H1 (cell line): ENCODE data around the gene GPHB5.

Source experiments
- CTCF ChIP-seq, 3 experiments: IDR thresholded peaks; 1 replicate in 2 of 3; 2 replicates in 1 of 3; pipeline versions ENCODE4 v1.5.1 to v1.6.1; 2011; ENCODE audit warnings: low read length in 3 of 3, mild to moderate bottlenecking in 3 of 3, inconsistent platforms in 2 of 3, low read depth in 1 of 3, moderate library complexity in 1 of 3; ENCODE audit not compliant: insufficient read depth in 1 of 3; ENCODE audit errors: control extremely low read depth in 1 of 3
- HDAC2 ChIP-seq, 2 experiments: fragments of 300-600 bp in 1 of 2; sonication (generic) in 1 of 2; IDR thresholded peaks; 2 replicates each; pipeline ENCODE4 v1.6.1; 2011 to 2012; ENCODE audit warnings: low read depth in 2 of 2, low read length in 2 of 2, mild to moderate bottlenecking in 2 of 2, moderate library complexity in 2 of 2, borderline replicate concordance in 1 of 2, inconsistent platforms in 1 of 2
- MAX ChIP-seq: IDR thresholded peaks from 2 replicates; pipeline ENCODE4 v1.6.1; 2012; ENCODE audit warnings: inconsistent platforms
- POLR2A ChIP-seq, 2 experiments: IDR thresholded peaks; 1 replicate in 1 of 2; 2 replicates in 1 of 2; pipeline ENCODE4 v1.6.1; 2011; ENCODE audit warnings: low read depth in 2 of 2, low read length in 2 of 2, mild to moderate bottlenecking in 2 of 2; ENCODE audit errors: control extremely low read depth in 1 of 2
- POLR2AphosphoS5 ChIP-seq: IDR thresholded peaks from 2 replicates; pipeline ENCODE4 v1.6.1; 2011; ENCODE audit warnings: low read depth, low read length
- RFX5 ChIP-seq: IDR thresholded peaks from 2 replicates; pipeline ENCODE4 v1.6.1; 2011; ENCODE audit warnings: low read depth, low read length, improper control_type of control experiment, borderline replicate concordance
- SIRT6 ChIP-seq: IDR thresholded peaks from one replicate; pipeline ENCODE4 v1.7.1; 2012; ENCODE audit warnings: low read length, inconsistent platforms
- SP1 ChIP-seq: IDR thresholded peaks from 2 replicates; pipeline ENCODE4 v1.6.1; 2011; ENCODE audit warnings: low read depth, low read length
- SP2 ChIP-seq: IDR thresholded peaks from 2 replicates; pipeline ENCODE4 v1.6.1; 2012; ENCODE audit warnings: mild to moderate bottlenecking, low read length, inconsistent platforms
- SP4 ChIP-seq: IDR thresholded peaks from 2 replicates; pipeline ENCODE4 v1.6.1; 2012; ENCODE audit warnings: low read length, inconsistent platforms
- TEAD4 ChIP-seq: IDR thresholded peaks from 2 replicates; pipeline ENCODE4 v1.6.1; 2012; ENCODE audit warnings: low read depth, low read length, inconsistent platforms, mixed read lengths
- YY1 ChIP-seq: IDR thresholded peaks from 2 replicates; pipeline ENCODE4 v1.6.1; 2011; ENCODE audit warnings: low read depth, mild to moderate bottlenecking, low read length

- no peak for TF ChIP-seq HDAC2 (IDR thresholded peaks at IDR 0.05; ENCODE audit: borderline replicate concordance in 1 of 2, low read depth in 2 of 2, low read length in 2 of 2)
- TF ChIP-seq SP4, result no peak
- TF ChIP-seq RFX5, result no peak
- TF ChIP-seq CTCF (IDR thresholded peaks at IDR 0.05; ENCODE audit: control extremely low read depth in 1 of 3, insufficient read depth in 1 of 3, low read depth in 1 of 3, low read length in 3 of 3), result no peak
- no peak for TF ChIP-seq POLR2A (IDR thresholded peaks at IDR 0.05; ENCODE audit: control extremely low read depth in 1 of 2, low read depth in 2 of 2, low read length in 2 of 2)
- TF ChIP-seq MAX, result no peak
- no peak for TF ChIP-seq POLR2AphosphoS5
- no peak for TF ChIP-seq SIRT6
- TF ChIP-seq SP2, result no peak
- TF ChIP-seq SP1, result no peak
- no peak for TF ChIP-seq YY1
- no peak for TF ChIP-seq TEAD4
Measured at GRCh38 chr14:63267171-63267570, 51.6 kb downstream of the GPHB5 start.
